Measurements from ENCODE around the gene HOXD9. TPM values are rescaled to one million over a fixed set of nuclear protein-coding genes. Genes with fewer than 3 reads are reported as not detected.

The HOXD9 gene
- polyA plus RNA-seq, 1 of the 3 experiments (the other 2 are of a cell fraction): 4.8 TPM

GRCh38 chr2:176089843-176090395 is 32.6 kb upstream of the HOXD9 start:
- CTCF ChIA-PET: interaction anchor here (1.5 to 13.5 kb wide), 11 partner anchors 7 to 1396 kb away, joined by 4 to 264 read pairs (median 61); partner anchors contain the start of genes EVX2, HOXD10, HOXD11 and HOXD12
- peaks cover 95% of the 10 kb centered on the region for H3K27me3 ChIP-seq (ENCODE audit: insufficient read depth)

More at GRCh38 chr2:176089843-176090395, 32.6 kb upstream of the HOXD9 start:
- H3K4me2 ChIP-seq: no peak overlapping the region
- no peak overlapping the region for H3K27ac ChIP-seq (ENCODE audit: low read depth in 2 of 2, low read length in 1 of 2)
- no peaks in the 10 kb centered on the region for H3K79me2 ChIP-seq (ENCODE audit: insufficient read depth)
- H3K4me3 ChIP-seq (ENCODE audit: low read depth in 2 of 2, low read length in 1 of 2): no peak overlapping the region
- H3K9me2 ChIP-seq: no peaks in the 10 kb centered on the region
- H3K4me1 ChIP-seq (ENCODE audit: control insufficient read depth in 1 of 2, insufficient read depth in 2 of 2, low read depth in 1 of 2, low read length in 1 of 2): peaks cover 0 to 24% of the 10 kb centered on the region in 2 experiments; a peak in 1 of 4 replicates
- DNase-seq: no peak
- H3K9me3 ChIP-seq: no peaks in the 10 kb centered on the region
- POLR2A ChIA-PET: no interaction called here
- no peak for TF ChIP-seq YY1 (IDR thresholded peaks at IDR 0.05; ENCODE audit: low read depth)
- no peak for TF ChIP-seq CHD2 (IDR thresholded peaks at IDR 0.05; ENCODE audit: low read length, partially characterized antibody)
- no peak for TF ChIP-seq JUND (IDR thresholded peaks at IDR 0.05)
- TF ChIP-seq GABPA (IDR thresholded peaks at IDR 0.05; ENCODE audit: low read depth): no peak
- no peak for TF ChIP-seq EZH2phosphoT487 (IDR thresholded peaks at IDR 0.05; ENCODE audit: borderline replicate concordance, low read depth)
- TF ChIP-seq POLR2AphosphoS5 (IDR thresholded peaks at IDR 0.05; ENCODE audit: low read depth, low read length): no peak
- TF ChIP-seq RFX5 (IDR thresholded peaks at IDR 0.05; ENCODE audit: low read length): no peak
- TF ChIP-seq MAX (IDR thresholded peaks at IDR 0.05; ENCODE audit: low read depth): no peak
- TF ChIP-seq PBX3 (IDR thresholded peaks at IDR 0.05): no peak
- TF ChIP-seq CTCF (IDR thresholded peaks at IDR 0.05): no peak
- no peak for TF ChIP-seq SIN3A (IDR thresholded peaks at IDR 0.05; ENCODE audit: borderline replicate concordance, low read depth, low read length)
- TF ChIP-seq ELF1 (IDR thresholded peaks at IDR 0.05): no peak
- TF ChIP-seq TAF1 (IDR thresholded peaks at IDR 0.05; ENCODE audit: borderline replicate concordance, low read depth, low read length): no peak
- TF ChIP-seq FOSL2 (IDR thresholded peaks at IDR 0.05; ENCODE audit: borderline replicate concordance, low read depth): no peak
- TF ChIP-seq GATA2 (CRISPR knock-in tag; IDR thresholded peaks at IDR 0.05): no peak
- no peak for TF ChIP-seq RXRA (IDR thresholded peaks at IDR 0.05; ENCODE audit: borderline replicate concordance, low read depth)
- TF ChIP-seq RAD21 (IDR thresholded peaks at IDR 0.05; ENCODE audit: low read length): no peak
- TF ChIP-seq USF2 (IDR thresholded peaks at IDR 0.05; ENCODE audit: borderline replicate concordance, low read depth, low read length): no peak
- TF ChIP-seq FOXJ3 (CRISPR knock-in tag; IDR thresholded peaks at IDR 0.05): no peak
- H3F3A ChIP-seq (replicated peaks; ENCODE audit: insufficient read depth): no peaks in the 10 kb centered on the region
- 0 out of 2 replicates have a peak, but pooled peaks cover 3% of the 10 kb centered on the region for H4K20me1 ChIP-seq (ENCODE audit: insufficient read depth)
- no peak overlapping the region for H3K9ac ChIP-seq
- no peaks in the 10 kb centered on the region for H3K36me3 ChIP-seq (replicated peaks in 1 of 2; ENCODE audit: control insufficient read depth in 1 of 2, insufficient read depth in 2 of 2, low read length in 1 of 2)
- no peak overlapping the region for H2AFZ ChIP-seq (ENCODE audit: low read depth)
